ENCODE data around the gene PSMA2.

The PSMA2 gene

DNA sequence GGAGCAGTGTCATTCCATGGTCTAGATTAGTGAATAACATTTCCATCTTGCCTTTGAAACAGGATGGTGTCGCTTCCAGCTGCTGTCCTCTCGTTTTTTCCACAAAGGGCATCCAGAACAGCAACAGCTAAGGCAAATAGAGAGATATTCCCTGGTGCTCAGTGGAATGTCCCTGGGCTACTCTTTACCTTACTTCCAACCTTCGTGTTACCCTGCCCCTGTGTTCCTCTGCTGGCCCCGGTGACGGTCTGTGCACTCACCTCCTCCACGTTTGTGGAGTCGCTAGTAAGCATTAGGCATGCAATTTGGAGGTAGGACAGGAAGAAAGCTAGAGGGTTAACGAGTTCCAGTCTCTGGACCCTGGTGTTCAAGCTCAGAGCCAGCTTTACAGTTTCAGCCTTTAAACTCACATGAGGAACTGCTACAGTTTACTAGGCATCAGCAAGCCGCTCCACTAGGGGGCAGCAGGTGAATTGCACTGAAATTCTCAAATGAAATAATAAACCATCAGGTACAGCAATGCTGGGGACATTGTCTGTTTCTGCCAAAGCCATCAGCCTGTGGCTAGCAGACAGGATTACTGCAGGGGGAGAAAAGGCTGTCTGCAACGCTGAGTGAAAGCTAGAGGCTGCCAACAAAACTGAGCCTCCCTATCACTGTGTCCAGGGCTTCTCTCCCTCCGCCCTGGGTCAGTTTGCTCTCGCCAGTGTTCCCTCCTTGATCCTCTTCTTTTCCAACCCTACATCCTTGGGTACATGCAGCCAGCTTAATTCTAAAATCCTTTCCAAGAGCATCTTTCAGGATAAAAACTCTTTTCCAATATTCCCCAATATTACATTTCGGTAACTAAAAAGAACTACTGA, 9.2 kb upstream of the PSMA2 start:
- DNase-seq (ENCODE audit: low spot score), result peak; percentile 79

GRCh38 chr7:42939457-42940240, 7.7 kb upstream of the PSMA2 start:
- DNase-seq (ENCODE audit: low spot score), result no peak

DNA sequence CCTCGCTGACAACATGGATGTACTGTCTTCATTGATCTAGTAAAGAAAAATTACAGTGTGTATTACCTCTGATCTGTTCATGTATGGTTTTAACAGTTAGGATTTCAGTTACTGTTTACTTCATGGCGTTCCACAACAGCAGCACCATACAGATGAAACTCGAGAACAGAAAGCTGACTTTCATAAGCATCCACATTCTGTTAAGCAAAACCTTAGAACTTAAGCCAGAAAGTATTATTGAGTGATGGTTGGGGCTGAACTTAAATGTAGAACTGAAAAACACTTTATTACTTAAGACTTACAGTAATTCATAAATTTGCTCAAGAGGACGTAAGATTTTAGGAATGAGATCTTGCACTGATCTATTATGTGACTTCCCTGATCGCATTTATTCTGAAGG, 3.9 kb upstream of the PSMA2 start:
- no peak for DNase-seq (ENCODE audit: low spot score)

DNA sequence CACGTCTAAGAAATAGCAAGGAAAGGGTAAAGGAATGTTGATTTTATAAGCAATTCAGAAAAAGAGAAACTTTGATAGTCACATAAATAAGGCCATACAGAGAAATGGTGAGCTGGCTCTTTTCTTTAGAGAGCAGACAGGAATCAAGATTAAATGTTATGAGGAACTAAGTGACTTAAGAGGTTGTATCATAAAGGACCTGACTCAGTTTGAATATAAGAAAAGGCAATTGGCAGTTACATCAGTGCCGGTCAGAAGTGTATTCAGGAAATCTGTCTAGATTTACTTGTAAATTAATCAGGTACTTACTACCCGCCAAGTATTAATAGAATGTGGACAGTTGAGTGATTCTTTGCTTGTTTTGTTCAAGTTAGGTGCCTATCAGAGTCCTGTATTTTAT, 2.3 kb upstream of the PSMA2 start:
- no peak for DNase-seq (ENCODE audit: low spot score)

DNA sequence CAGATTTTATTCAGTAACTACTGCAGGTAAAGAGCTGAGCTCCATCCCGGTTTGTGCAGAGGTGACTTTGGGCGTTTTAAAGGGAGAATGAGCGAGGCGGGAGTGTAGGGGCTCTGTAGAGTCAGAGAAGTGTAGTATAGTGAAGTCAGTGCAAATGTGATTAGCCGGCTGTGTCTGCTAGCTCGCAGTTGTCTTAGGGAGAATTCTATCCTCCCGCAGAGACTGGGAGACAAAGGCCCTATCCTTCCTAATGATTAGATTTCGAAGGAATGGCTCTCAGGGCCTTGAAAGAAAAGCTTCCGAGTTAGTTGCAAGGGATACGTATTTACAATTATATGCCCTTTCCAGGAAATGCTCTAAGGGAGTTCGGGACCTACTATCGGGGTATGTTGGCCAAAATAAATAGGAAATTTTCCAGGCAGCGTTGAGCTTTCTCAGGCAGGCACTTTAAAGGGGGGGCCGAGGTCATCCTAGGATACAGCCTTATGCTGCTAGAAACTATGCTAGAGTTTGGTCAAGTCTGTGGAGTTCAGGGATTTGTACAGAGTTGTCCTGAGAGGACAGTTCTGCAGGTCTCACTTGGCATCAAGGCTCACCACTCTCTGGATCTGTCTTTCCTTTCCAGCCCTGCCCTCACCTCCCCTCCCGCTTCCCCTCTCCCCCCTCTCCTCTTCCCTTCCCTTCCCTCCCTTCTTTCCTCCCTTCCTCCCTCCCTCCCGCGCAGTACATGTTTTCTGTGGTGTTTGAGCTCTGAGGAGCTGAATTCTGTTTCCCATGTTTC, 1.0 kb upstream of the PSMA2 start:
- peak; percentile 37 for DNase-seq (ENCODE audit: low spot score)

- peak; percentile 29 for DNase-seq (ENCODE audit: low spot score)
Observed at GRCh38 chr7:42931447-42931833, 534 bp downstream of the PSMA2 start.

GRCh38 chr7:42930889-42931288, 1.1 kb downstream of the PSMA2 start:
- no peak for DNase-seq (ENCODE audit: low spot score)

DNA sequence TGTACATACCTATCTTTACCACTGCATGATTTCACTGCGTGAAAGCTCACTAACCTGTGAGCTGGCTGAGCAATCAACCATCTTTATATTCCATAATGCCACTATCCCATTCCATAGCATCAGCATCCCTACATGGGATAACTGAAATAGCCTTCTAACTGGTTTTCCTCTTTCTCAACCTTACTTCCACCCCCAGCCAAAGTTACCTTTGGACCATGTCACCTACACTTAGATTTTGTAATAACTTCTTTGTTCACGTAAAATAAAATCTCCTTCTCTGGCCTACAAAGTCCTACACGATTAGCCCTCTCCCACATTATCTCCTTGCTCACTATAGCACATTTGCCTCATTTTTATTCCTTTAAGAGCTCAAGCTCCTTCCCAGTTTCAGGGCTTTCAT, 2.5 kb downstream of the PSMA2 start:
- DNase-seq (ENCODE audit: low spot score), result no peak

DNA sequence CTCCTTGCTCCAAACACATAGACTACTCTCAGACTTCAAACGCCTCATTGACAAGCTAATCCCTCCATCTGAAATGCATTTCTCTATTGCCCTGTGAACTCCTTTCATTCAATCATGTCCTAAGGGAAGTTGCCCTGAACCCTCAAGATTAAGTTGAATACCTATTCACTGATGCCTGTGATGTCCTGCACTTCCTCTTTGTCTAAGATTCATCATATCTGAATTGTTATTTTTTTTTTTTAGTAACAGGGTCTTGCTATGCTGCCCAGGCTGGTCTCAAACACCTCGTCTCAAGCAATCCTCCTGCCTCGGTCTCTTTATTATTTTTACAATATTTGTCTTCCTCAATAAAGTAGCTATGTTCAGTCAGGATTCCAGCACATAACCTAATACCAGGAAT, 3.2 kb downstream of the PSMA2 start:
- no peak for DNase-seq (ENCODE audit: low spot score)

DNA sequence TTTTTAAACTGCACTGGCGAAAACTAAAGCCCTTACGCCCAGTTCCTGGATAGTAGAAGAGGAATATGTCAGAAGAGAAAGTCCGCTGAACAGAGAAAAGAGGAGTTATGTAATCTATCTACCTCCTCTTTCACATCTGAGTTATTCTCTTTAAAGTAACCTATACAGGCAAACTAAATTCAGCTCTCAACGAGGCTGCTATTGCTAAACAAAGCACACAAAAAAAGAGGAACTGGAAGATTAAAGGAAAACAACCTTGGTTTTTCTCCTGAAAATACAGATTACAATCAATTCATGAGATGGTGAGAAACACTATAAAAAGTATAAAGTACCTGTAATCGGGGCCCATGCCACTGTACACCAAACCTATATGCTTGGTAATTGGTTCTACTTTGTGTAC, 5.8 kb downstream of the PSMA2 start:
- DNase-seq (ENCODE audit: low spot score), result no peak

GRCh38 chr7:42925630-42926029, 6.3 kb downstream of the PSMA2 start:
- DNase-seq (ENCODE audit: low spot score), result no peak

GRCh38 chr7:42924223-42924838, 7.6 kb downstream of the PSMA2 start:
- no peak for DNase-seq (ENCODE audit: low spot score)

- no peak for DNase-seq (ENCODE audit: low spot score)
Observed at GRCh38 chr7:42922017-42922753, 9.8 kb downstream of the PSMA2 start.

- DNase-seq (ENCODE audit: low spot score), result no peak
Observed at GRCh38 chr7:42915356-42915755, 16.6 kb downstream of the PSMA2 start.

- DNase-seq (ENCODE audit: low spot score), result no peak
Observed at GRCh38 chr7:42914421-42915045, 17.4 kb downstream of the PSMA2 start.

DNA sequence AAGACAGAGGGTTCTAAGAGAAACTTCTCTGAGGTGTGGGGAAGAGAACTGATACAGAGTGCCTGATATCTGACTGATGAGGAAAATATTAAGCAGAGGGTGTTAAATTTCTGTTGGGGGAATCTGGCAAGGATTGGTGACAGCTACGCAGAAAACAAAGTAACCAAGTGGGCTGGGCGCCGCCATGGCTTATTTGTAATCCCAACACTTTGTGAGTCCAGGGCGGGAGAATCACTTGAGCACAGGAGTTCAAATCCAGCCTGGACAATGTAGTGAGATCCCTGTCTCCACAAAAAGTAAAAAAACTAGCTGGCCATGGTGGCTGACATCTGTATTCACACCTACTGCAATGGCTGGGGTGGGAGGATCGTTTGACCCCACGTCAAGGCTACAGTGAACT, 18.0 kb downstream of the PSMA2 start:
- no peak for DNase-seq (ENCODE audit: low spot score)

- DNase-seq (ENCODE audit: low spot score), result no peak
Observed at GRCh38 chr7:42913591-42913990, 18.4 kb downstream of the PSMA2 start.

- DNase-seq (ENCODE audit: low spot score), result peak; percentile 95
Observed at GRCh38 chr7:42911454-42912447, 20.2 kb downstream of the PSMA2 start, which contains the start of gene C7orf25. Gene C7orf25, minus strand, starts transcription at chr7:42912070. Its CDS starts 1,170 bp downstream, at chr7:42910900.

- peak; percentile 84 for DNase-seq (ENCODE audit: low spot score)
Observed at GRCh38 chr7:42910306-42910705, 21.7 kb downstream of the PSMA2 start.

DNA sequence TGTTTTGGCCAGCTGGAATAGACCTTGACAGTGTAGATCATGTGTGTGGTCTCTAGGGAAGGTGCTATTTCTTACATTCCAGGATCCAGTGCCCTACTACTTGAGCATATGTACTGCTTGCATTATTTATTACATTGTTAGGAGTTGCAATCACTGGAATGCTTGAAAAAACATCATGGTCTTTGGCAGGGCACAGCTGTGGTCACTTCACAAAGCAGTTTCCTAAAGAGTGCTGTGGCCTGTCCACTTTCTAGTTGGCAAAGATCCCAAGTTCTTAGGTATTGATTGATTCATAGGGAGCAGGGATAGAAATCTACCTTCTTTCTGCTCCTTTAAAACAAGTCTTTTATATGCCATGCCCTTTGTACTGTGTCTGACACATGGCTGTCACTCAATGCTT, 24.7 kb downstream of the PSMA2 start:
- DNase-seq (ENCODE audit: low spot score), result no peak

Data from pons (tissue), 1 donor.